Measurements from ENCODE around the gene TRIP10.

The TRIP10 gene

DNA sequence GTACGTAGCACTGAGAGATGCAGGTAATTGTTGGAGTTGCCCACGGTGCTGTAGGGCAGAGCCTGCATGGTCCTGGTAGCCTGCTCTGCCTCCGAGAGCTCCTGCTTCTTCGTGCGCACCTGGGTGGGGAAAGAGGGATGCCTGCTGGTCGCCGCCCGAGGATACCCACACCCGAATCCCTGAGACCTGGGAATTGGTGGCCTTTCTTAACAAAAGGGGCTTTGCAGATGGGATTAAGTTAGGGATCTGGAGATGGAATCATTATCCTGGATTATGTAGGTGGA, 28.5 kb upstream of the TRIP10 start:
- no peak for DNase-seq (ENCODE audit: insufficient read length, low spot score)
- FAIRE-seq, result no peak
- no peak for TF ChIP-seq TAF1 (IDR thresholded peaks at IDR 0.05; ENCODE audit: low read depth, low read length)
- no peak for TF ChIP-seq POLR2AphosphoS5 (IDR thresholded peaks at IDR 0.05; ENCODE audit: low read depth, low read length)
- TF ChIP-seq PAX5 (IDR thresholded peaks at IDR 0.05; ENCODE audit: insufficient read depth, low read length, severe bottlenecking), result no peak
- no peak for TF ChIP-seq POLR2A (IDR thresholded peaks at IDR 0.05; ENCODE audit: low read depth, low read length)
- no peak for TF ChIP-seq SPI1 (IDR thresholded peaks at IDR 0.05; ENCODE audit: low read depth, low read length)
- TF ChIP-seq POU2F2 (IDR thresholded peaks at IDR 0.05; ENCODE audit: low read depth, low read length), result no peak

DNA sequence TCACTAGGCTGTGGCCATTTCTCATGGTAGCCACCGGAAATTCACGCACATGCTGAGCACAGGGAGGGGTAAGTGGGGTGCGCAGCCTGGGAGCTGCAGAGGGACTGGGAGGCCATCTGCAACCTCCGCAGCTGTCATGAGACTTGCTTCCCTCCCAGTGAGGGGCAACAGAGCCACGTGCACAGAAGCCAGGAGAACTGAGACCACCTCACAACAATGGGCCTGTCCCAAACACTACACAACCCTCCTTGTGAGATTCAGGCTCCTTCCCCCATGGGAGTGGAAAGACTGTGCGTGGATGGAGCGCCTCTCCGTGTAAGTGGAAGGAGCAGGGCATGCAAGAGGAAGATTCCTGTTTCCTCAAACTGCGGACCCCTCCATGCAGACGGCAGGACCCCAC, 27.9 kb upstream of the TRIP10 start:
- TF ChIP-seq TAF1 (IDR thresholded peaks at IDR 0.05; ENCODE audit: low read depth, low read length) (no peak), SPI1 (IDR thresholded peaks at IDR 0.05; ENCODE audit: low read depth, low read length) (no peak), POLR2AphosphoS5 (IDR thresholded peaks at IDR 0.05; ENCODE audit: low read depth, low read length) (no peak), POU2F2 (IDR thresholded peaks at IDR 0.05; ENCODE audit: low read depth, low read length) (no peak), POLR2A (IDR thresholded peaks at IDR 0.05; ENCODE audit: low read depth, low read length) (no peak), PAX5 (IDR thresholded peaks at IDR 0.05; ENCODE audit: insufficient read depth, low read length, severe bottlenecking) (no peak)
- DNase-seq (ENCODE audit: insufficient read length, low spot score) (no peak), FAIRE-seq (no peak)

DNA sequence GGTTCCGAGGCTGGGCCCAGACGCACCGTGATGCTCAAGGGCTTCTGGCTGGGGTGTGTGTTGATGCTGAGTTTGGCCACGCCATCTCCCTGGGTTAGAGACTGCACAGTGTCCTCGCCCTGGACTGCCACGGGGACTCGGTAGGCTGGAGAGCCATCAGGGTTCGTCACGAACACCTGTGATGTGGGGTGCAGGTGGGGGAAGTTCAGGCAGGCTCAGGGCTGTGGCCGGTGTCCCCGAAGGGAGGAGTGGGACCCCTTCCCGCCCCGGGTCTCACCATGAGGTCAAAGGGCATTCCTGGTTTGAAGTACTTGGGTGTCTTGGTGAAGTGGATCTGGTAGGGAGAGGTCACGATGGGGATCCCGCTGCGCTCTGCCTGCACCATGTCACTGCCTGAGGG, 27.2 kb upstream of the TRIP10 start:
- TF ChIP-seq POU2F2 (IDR thresholded peaks at IDR 0.05; ENCODE audit: low read depth, low read length) (no peak), TAF1 (IDR thresholded peaks at IDR 0.05; ENCODE audit: low read depth, low read length) (no peak), PAX5 (IDR thresholded peaks at IDR 0.05; ENCODE audit: insufficient read depth, low read length, severe bottlenecking) (no peak), SPI1 (IDR thresholded peaks at IDR 0.05; ENCODE audit: low read depth, low read length) (no peak), POLR2AphosphoS5 (IDR thresholded peaks at IDR 0.05; ENCODE audit: low read depth, low read length) (no peak), POLR2A (IDR thresholded peaks at IDR 0.05; ENCODE audit: low read depth, low read length) (no peak)
- DNase-seq (ENCODE audit: insufficient read length, low spot score) (no peak), FAIRE-seq (no peak)

DNA sequence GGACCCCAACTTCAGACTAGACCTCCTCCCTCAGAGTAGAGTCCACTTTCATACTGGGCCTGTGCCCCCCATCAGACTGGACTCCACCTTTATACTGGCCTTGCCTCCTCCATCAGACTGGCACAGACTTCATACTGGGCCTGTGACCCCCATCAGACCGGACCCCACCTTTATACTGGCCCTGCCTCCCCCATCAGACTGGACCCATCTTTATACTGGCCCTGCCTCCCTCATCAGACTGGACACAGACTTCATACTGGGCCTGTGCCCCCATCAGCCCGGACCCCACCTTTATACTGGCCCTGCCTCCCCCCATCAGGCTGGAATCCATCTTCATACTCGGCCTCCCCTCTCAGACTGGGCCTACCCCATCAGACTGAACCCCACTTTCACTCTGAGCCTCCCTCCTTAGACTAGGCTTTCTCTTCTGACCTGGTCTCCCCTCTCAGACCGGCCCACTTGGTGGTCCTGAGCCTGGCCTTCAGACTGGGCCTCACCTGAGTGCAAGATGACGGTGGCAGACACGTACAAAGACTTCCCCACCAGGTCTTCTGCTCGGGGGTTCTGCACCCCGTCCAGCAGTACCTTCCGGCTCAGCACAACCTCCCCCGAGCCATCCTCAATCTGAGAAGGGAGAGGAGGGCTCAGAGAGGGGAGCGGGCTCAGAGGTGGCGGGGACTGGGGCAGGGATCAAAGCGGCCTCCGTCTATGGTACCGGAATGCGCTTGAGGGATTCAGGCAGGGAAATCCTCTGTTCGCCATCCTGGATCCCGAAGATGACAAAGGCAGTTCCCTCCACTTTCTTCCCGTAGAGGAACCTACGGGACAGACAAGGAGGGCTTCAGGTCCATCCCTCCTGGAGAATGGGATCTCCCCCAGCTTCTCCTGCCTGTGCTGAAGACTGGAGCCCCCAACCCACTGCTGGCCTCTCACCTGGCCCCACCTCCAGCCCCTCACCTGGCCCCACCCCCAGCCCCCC, 26.5 kb upstream of the TRIP10 start:
- DNase-seq (ENCODE audit: insufficient read length, low spot score) (no peak), FAIRE-seq (no peak)
- TF ChIP-seq PAX5 (IDR thresholded peaks at IDR 0.05; ENCODE audit: insufficient read depth, low read length, severe bottlenecking), result no peak
- no peak for TF ChIP-seq POLR2A (IDR thresholded peaks at IDR 0.05; ENCODE audit: low read depth, low read length)
- no peak for TF ChIP-seq POLR2AphosphoS5 (IDR thresholded peaks at IDR 0.05; ENCODE audit: low read depth, low read length)
- TF ChIP-seq SPI1 (IDR thresholded peaks at IDR 0.05; ENCODE audit: low read depth, low read length), result no peak
- TF ChIP-seq TAF1 (IDR thresholded peaks at IDR 0.05; ENCODE audit: low read depth, low read length), result no peak
- TF ChIP-seq POU2F2 (IDR thresholded peaks at IDR 0.05; ENCODE audit: low read depth, low read length), result no peak

DNA sequence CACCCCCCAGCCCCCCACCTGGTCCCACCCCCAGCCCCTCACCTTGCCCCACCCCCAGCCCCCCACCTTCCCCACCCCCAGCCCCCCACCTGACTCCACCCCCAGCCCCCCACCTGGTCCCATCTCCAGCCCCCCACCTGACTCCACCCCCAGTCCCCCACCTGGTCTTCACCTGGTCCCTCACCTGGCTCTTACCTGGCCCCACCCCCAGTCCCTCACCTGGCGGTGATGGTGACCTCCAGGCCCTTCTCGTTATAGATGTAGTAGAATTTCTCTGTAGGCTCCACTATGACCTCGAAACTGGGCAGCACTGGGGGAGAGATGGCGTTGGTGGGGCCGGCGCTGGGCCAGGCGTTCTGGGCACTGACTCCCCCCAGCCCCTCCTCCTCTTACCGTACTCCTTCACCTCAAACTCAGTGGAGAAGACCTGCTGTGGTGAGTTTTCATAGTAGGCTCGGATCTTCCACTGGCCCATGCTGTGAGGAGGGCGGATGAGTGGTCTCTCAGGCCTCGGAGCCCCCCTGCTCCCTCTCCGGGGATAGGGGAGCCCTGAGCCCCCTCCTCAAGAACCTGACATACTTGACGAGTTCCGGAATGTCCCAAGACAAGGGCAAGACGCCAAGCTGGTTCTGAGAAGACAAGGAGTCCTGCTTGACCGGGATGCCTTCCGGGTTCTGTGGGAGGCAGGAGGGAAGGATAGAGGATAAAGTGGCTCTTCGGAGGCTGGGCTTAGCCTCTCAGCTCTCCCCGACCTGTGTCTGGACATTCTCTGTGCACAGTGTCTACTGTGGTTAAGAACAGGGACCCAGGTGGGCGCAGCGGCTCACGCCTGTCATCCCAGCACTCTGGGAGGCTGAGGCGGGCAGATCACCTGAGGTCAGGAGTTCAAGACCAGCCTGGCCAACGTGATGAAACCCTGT, 25.4 kb upstream of the TRIP10 start:
- TF ChIP-seq TAF1 (IDR thresholded peaks at IDR 0.05; ENCODE audit: low read depth, low read length), result no peak
- TF ChIP-seq SPI1 (IDR thresholded peaks at IDR 0.05; ENCODE audit: low read depth, low read length), result no peak
- TF ChIP-seq PAX5 (IDR thresholded peaks at IDR 0.05; ENCODE audit: insufficient read depth, low read length, severe bottlenecking), result no peak
- no peak for TF ChIP-seq POU2F2 (IDR thresholded peaks at IDR 0.05; ENCODE audit: low read depth, low read length)
- no peak for TF ChIP-seq POLR2A (IDR thresholded peaks at IDR 0.05; ENCODE audit: low read depth, low read length)
- TF ChIP-seq POLR2AphosphoS5 (IDR thresholded peaks at IDR 0.05; ENCODE audit: low read depth, low read length), result no peak
- DNase-seq (ENCODE audit: insufficient read length, low spot score) (no peak), FAIRE-seq (no peak)

DNA sequence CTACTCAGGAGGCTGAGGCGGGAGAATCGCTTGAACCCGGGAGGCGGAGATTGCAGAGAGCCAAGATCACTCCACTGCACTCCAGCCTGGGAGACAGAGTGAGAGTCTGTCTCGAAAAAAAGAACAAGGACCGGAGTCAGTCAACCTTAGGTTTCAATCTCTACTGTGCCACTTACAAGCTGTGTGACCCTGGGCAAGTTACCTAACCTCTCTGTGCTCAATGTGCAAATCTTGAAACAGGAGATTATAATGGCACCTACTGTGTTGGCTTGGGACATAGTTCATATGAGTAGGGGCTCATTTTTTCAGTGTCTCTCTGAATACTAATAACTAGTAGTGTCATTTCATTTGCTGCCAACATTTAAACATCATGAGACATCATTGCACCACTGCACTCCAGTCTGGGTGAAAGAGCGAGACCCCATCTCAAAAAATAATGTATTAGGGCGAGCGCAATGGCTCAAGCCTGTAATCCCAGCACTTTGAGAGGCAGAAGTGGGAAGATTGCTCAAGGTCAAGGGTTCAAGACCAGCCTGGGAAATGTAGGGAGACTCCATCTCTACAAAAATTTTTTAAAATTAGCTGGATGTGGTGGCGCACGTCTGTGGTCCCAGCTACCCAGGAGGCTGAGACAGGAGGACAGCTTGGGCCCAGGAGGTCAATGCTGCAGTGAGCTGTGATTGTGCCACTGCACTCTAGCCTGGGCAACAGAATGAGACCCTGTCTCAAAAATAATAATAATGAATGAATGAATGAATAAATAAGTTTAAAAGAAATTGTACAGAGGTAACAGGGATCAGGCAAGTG, 24.5 kb upstream of the TRIP10 start:
- no peak for DNase-seq (ENCODE audit: insufficient read length, low spot score)
- TF ChIP-seq SPI1 (IDR thresholded peaks at IDR 0.05; ENCODE audit: low read depth, low read length) (no peak), PAX5 (IDR thresholded peaks at IDR 0.05; ENCODE audit: insufficient read depth, low read length, severe bottlenecking) (no peak), POLR2A (IDR thresholded peaks at IDR 0.05; ENCODE audit: low read depth, low read length) (no peak), POU2F2 (IDR thresholded peaks at IDR 0.05; ENCODE audit: low read depth, low read length) (no peak), TAF1 (IDR thresholded peaks at IDR 0.05; ENCODE audit: low read depth, low read length) (no peak), POLR2AphosphoS5 (IDR thresholded peaks at IDR 0.05; ENCODE audit: low read depth, low read length) (no peak)
- peak; percentile 40 for FAIRE-seq

DNA sequence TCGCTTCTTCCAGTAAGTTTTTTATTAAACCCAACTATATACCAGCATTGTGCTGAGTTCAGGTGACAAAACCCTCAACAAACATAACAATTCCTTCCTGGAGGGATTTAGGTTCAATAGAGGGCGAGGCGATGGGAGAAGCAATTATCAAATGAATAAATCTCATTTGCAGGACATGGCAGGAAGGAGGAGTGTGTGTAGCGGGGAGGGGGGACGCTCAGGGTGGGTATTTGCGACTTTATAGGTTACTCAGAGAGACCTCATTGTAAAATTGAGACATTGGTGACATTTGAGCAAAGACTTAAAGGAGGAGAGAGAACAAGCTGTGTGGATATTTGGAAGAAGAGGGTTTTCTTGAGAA, 22.9 kb upstream of the TRIP10 start:
- no peak for TF ChIP-seq POLR2AphosphoS5 (IDR thresholded peaks at IDR 0.05; ENCODE audit: low read depth, low read length)
- TF ChIP-seq POU2F2 (IDR thresholded peaks at IDR 0.05; ENCODE audit: low read depth, low read length), result no peak
- TF ChIP-seq TAF1 (IDR thresholded peaks at IDR 0.05; ENCODE audit: low read depth, low read length), result no peak
- no peak for TF ChIP-seq PAX5 (IDR thresholded peaks at IDR 0.05; ENCODE audit: insufficient read depth, low read length, severe bottlenecking)
- TF ChIP-seq POLR2A (IDR thresholded peaks at IDR 0.05; ENCODE audit: low read depth, low read length), result no peak
- TF ChIP-seq SPI1 (IDR thresholded peaks at IDR 0.05; ENCODE audit: low read depth, low read length), result no peak
- FAIRE-seq (no peak), DNase-seq (ENCODE audit: insufficient read length, low spot score) (no peak)

DNA sequence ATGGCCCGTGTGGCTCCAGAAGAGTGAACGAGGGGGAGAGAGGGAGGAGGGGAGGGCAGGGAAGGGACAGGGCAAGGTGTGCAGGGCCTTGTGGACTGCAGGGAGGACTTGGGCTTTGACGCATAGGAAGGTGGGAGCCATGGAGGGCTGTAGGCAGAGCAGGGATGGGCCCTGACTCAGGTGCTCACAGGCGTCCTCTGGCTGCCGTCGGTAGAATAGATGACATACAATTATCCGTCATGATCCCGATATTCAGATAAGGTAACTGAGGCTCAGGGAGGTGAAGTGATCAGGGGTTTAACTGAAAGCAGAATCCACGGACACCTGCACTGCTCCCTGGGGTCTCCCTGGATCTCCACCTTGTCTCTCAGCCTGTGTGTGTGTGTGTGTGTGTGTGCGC, 22.4 kb upstream of the TRIP10 start:
- FAIRE-seq (no peak), DNase-seq (ENCODE audit: insufficient read length, low spot score) (no peak)
- TF ChIP-seq POLR2AphosphoS5 (IDR thresholded peaks at IDR 0.05; ENCODE audit: low read depth, low read length) (no peak), PAX5 (IDR thresholded peaks at IDR 0.05; ENCODE audit: insufficient read depth, low read length, severe bottlenecking) (no peak), POU2F2 (IDR thresholded peaks at IDR 0.05; ENCODE audit: low read depth, low read length) (no peak), TAF1 (IDR thresholded peaks at IDR 0.05; ENCODE audit: low read depth, low read length) (no peak), POLR2A (IDR thresholded peaks at IDR 0.05; ENCODE audit: low read depth, low read length) (no peak), SPI1 (IDR thresholded peaks at IDR 0.05; ENCODE audit: low read depth, low read length) (no peak)

All from GM12891 (cell line).